Esophagus squamous epithelium (tissue), 5 donors: ENCODE measurements around the gene CPSF3. TPM values are rescaled to one million over a fixed set of nuclear protein-coding genes. Genes with fewer than 3 reads are reported as not detected.
A peak's percentile ranks its signal among the peaks of the same experiment; 100 is the strongest.

Experiments used
- DNase-seq: peaks from one replicate; lab custom pipeline; 2025; lab: John Stamatoyannopoulos, UW
- H3K27ac ChIP-seq, 4 donors: fragments of 200-600 bp; sonication (generic); one replicate each; pipeline ENCODE4 v1.5.1; 2016 to 2019; ENCODE audit warnings: mild to moderate bottlenecking in 1 of 4
- H3K27me3 ChIP-seq, 4 donors: fragments of 200-600 bp; sonication (generic); 1 replicate in 3 of 4; 2 replicates in 1 of 4; pipeline versions ENCODE4 v1.5.1 to v1.6.0; 2017 to 2021; ENCODE audit warnings: antibody characterized with exemption in 1 of 4
- H3K36me3 ChIP-seq, 3 donors: fragments of 200-600 bp; sonication (generic); one replicate each; pipeline ENCODE4 v1.5.1; 2016 to 2019
- H3K4me1 ChIP-seq, 3 donors: fragments of 200-600 bp; sonication (generic); one replicate each; pipeline ENCODE4 v1.5.1; 2017 to 2019
- H3K4me3 ChIP-seq, 4 donors: fragments of 200-600 bp; sonication (generic); 1 replicate in 3 of 4; 2 replicates in 1 of 4; pipeline ENCODE4 v1.5.1; 2016 to 2019; ENCODE audit warnings: mild to moderate bottlenecking in 2 of 4, moderate library complexity in 1 of 4
- H3K9me3 ChIP-seq, 3 donors: fragments of 200-600 bp; sonication (generic); one replicate each; pipeline ENCODE4 v1.5.1; 2016 to 2019
- CTCF ChIP-seq, 6 experiments: fragments of 450-650 bp in 4 of 6; fragments of 200-600 bp in 2 of 6; sonication (generic) in 2 of 6; IDR thresholded peaks; one replicate each; pipeline ENCODE4 v1.5.1; 2016 to 2019; ENCODE audit warnings: antibody characterized with exemption in 6 of 6, mild to moderate bottlenecking in 4 of 6, moderate library complexity in 4 of 6
- POLR2A ChIP-seq, 4 donors: fragments of 450-650 bp; IDR thresholded peaks; one replicate each; pipeline ENCODE4 v1.6.1; 2017; ENCODE audit warnings: antibody characterized with exemption in 4 of 4, mild to moderate bottlenecking in 4 of 4, moderate library complexity in 3 of 4
- WGBS, 2 donors: methylation state at CpG; one replicate each; pipeline ENCODE4 v1.1.5; 2018; 5-methylcytosine and 5-hydroxymethylcytosine counted together
- intact Hi-C: fragments of 100-400 bp; cut with DNase I; formaldehyde crosslinking; loops from one replicate; pipeline ENCODE4 v1.15.0; 2022
- total RNA-seq, 4 donors: library from RNA; depleted of rRNA; stranded (reverse); fragments of >200 nt; gene quantifications; one replicate each; pipeline ENCODE4 v1.1.0, GENCODE V29; 2016
- donor health status: DM: yes; HTN: yes; CAD: no.

The CPSF3 gene
- 10 to 100 TPM; 20.4 to 27.9 (median 24.0) TPM for total RNA-seq

GRCh38 chr2:9423100-9423921, at the start of gene CPSF3, which contains the start of gene ITGB1BP1:
Gene CPSF3 (plus strand): TSS chr2:9423654. CDS start chr2:9423774, 120 bp downstream.
Gene ITGB1BP1 (minus strand): TSS chr2:9423528. CDS start chr2:9418697, 4,831 bp downstream.
- intact Hi-C loops, result no loop called here
- H3K9me3 ChIP-seq, result no peaks in the 10 kb centered on the region
- peaks cover 5 to 51% (median 19%) of the 10 kb centered on the region in 3 donors for H3K4me1 ChIP-seq
- WGBS, 2 donors, result 0% methylated on average over 1 of the region's 91 CpGs; no CpG with 5 or more reads in 1 of the 2 donors
- peak within 1 kb of the TSS; percentile 72 to 99 (median 84) for H3K4me3 ChIP-seq
- TF ChIP-seq POLR2A (IDR thresholded peaks at IDR 0.05) (peak in 2 of 4 donors; percentile 22 to 72), CTCF (IDR thresholded peaks at IDR 0.05) (peak in 3 of 6 experiments; percentile 3 to 54 (median 28))
- H3K27me3 ChIP-seq, result no peaks in the 10 kb centered on the region
- peak; percentile 74 for DNase-seq
- peaks cover 0 to 2% (median 0%) of the 10 kb centered on the region in 3 donors for H3K36me3 ChIP-seq
- H3K27ac ChIP-seq, result peak within 1 kb of the TSS; percentile 93 to 99 (median 95)

- intact Hi-C loops, result no loop called here
- Histone ChIP-seq H3K4me1 (peaks cover 0 to 20% (median 15%) of the 10 kb centered on the region in 3 donors), H3K36me3 (peaks cover 0 to 96% (median 0%) of the 10 kb centered on the region in 3 donors), H3K4me3 (no peak overlapping the region), H3K27ac (no peak overlapping the region), H3K27me3 (no peaks in the 10 kb centered on the region), H3K9me3 (no peaks in the 10 kb centered on the region)
- TF ChIP-seq CTCF (IDR thresholded peaks at IDR 0.05) (no peak), POLR2A (IDR thresholded peaks at IDR 0.05) (no peak)
- DNase-seq, result no peak
- 92 to 93% methylated on average over 11 to 18 of the region's 18 CpGs for WGBS, 2 donors
These were observed 49.3 kb upstream of the CPSF3 start for GRCh38 chr2:9374071-9374730.

GRCh38 chr2:9375857-9376428, 47.5 kb upstream of the CPSF3 start:
- H3K27ac ChIP-seq, result no peak overlapping the region
- DNase-seq, result no peak
- 75 to 83% methylated on average over 2 to 4 of the region's 4 CpGs for WGBS, 2 donors
- peaks cover 4 to 33% (median 22%) of the 10 kb centered on the region in 3 donors for H3K4me1 ChIP-seq
- intact Hi-C loops, result no loop called here
- H3K36me3 ChIP-seq, result peaks cover 0 to 86% (median 0%) of the 10 kb centered on the region in 3 donors
- no peaks in the 10 kb centered on the region for H3K9me3 ChIP-seq
- TF ChIP-seq CTCF (IDR thresholded peaks at IDR 0.05), result no peak
- no peak for TF ChIP-seq POLR2A (IDR thresholded peaks at IDR 0.05)
- no peaks in the 10 kb centered on the region for H3K27me3 ChIP-seq
- H3K4me3 ChIP-seq, result no peak overlapping the region

- TF ChIP-seq POLR2A (IDR thresholded peaks at IDR 0.05) (no peak), CTCF (IDR thresholded peaks at IDR 0.05) (no peak)
- H3K4me3 ChIP-seq, result no peak overlapping the region
- WGBS, 2 donors, result 57 to 67% methylated on average over 8 to 9 of the region's 9 CpGs
- no peaks in the 10 kb centered on the region for H3K9me3 ChIP-seq
- no peak for DNase-seq
- no peaks in the 10 kb centered on the region for H3K27me3 ChIP-seq
- H3K36me3 ChIP-seq, result peaks cover 0 to 75% (median 0%) of the 10 kb centered on the region in 3 donors
- peaks cover 7 to 45% (median 32%) of the 10 kb centered on the region in 3 donors for H3K4me1 ChIP-seq
- peak overlapping the region; percentile 42 to 82 (median 67) for H3K27ac ChIP-seq
- intact Hi-C loops, result no loop called here
These were observed 45.9 kb upstream of the CPSF3 start for GRCh38 chr2:9377461-9378097.
